Mesenchymal stem cell (in vitro differentiated cells and primary cell): ENCODE results near the gene FOXK2.

ENCODE experiments used
- DNase-seq: peaks from one replicate; pipeline ENCODE4 v3.0.0-alpha.2; 2013
- H2AFZ ChIP-seq: one replicate; pipeline ENCODE4 v1.6.1; 2013; ENCODE audit warnings: low read depth, mild to moderate bottlenecking, control low read depth, inconsistent platforms, low read length, moderate library complexity
- H2AK5ac ChIP-seq: 2 replicates; pipeline ENCODE4 v1.6.1; 2013; ENCODE audit warnings: low read length, moderate library complexity, mild to moderate bottlenecking, inconsistent platforms; ENCODE audit not compliant: severe bottlenecking
- H2BK120ac ChIP-seq: one replicate; pipeline ENCODE4 v1.6.1; 2013; ENCODE audit warnings: low read depth, mild to moderate bottlenecking, inconsistent platforms, low read length, moderate library complexity
- H2BK12ac ChIP-seq, 2 experiments: one replicate each; pipeline ENCODE4 v1.6.1; 2013; ENCODE audit warnings: inconsistent platforms in 2 of 2, low read length in 2 of 2, mild to moderate bottlenecking in 2 of 2, moderate library complexity in 2 of 2, control low read depth in 1 of 2
- H2BK15ac ChIP-seq: one replicate; pipeline ENCODE4 v1.6.1; 2013; ENCODE audit warnings: mild to moderate bottlenecking, low read depth, inconsistent platforms; ENCODE audit not compliant: poor library complexity, severe bottlenecking
- H2BK5ac ChIP-seq: 2 replicates; pipeline ENCODE4 v1.6.1; 2013; ENCODE audit warnings: low read depth, mild to moderate bottlenecking, low read length, control low read depth, inconsistent platforms; ENCODE audit not compliant: poor library complexity, severe bottlenecking
- H3K14ac ChIP-seq, 2 experiments: one replicate each; pipeline ENCODE4 v1.6.1; 2013; ENCODE audit warnings: inconsistent platforms in 2 of 2, low read length in 2 of 2, control low read depth in 1 of 2, mild to moderate bottlenecking in 1 of 2, moderate library complexity in 1 of 2
- H3K18ac ChIP-seq, 2 experiments: one replicate each; pipeline ENCODE4 v1.6.1; 2013; ENCODE audit warnings: inconsistent platforms in 2 of 2, low read length in 2 of 2, control low read depth in 1 of 2, low read depth in 1 of 2, mild to moderate bottlenecking in 1 of 2
- H3K23ac ChIP-seq, 2 experiments: one replicate each; pipeline ENCODE4 v1.6.1; 2013; ENCODE audit warnings: inconsistent platforms in 2 of 2, low read length in 2 of 2, mild to moderate bottlenecking in 2 of 2, moderate library complexity in 2 of 2, control low read depth in 1 of 2
- H3K27ac ChIP-seq: 2 replicates; pipeline ENCODE4 v1.5.1; 2013; ENCODE audit warnings: mild to moderate bottlenecking, moderate library complexity, low read length, control low read depth, inconsistent platforms; ENCODE audit not compliant: poor library complexity, severe bottlenecking
- H3K27me3 ChIP-seq, 2 experiments: 2 replicates each; pipeline versions ENCODE4 v1.6.1 to v1.7.0; 2013; ENCODE audit warnings: low read length in 2 of 2, mild to moderate bottlenecking in 2 of 2, moderate library complexity in 2 of 2, control low read depth in 1 of 2, inconsistent platforms in 1 of 2; ENCODE audit not compliant: control insufficient read depth in 1 of 2, insufficient read depth in 1 of 2
- H3K36me3 ChIP-seq, 2 experiments: 2 replicates each; pipeline versions ENCODE4 v1.6.1 to v1.7.0; 2013; ENCODE audit warnings: low read length in 2 of 2, control low read depth in 1 of 2, inconsistent platforms in 1 of 2, low read depth in 1 of 2, mild to moderate bottlenecking in 1 of 2; ENCODE audit not compliant: insufficient read depth in 2 of 2, control insufficient read depth in 1 of 2
- H3K4ac ChIP-seq, 2 experiments: one replicate each; pipeline ENCODE4 v1.6.1; 2013; ENCODE audit warnings: inconsistent platforms in 2 of 2, low read length in 2 of 2, mild to moderate bottlenecking in 2 of 2, moderate library complexity in 2 of 2, control low read depth in 1 of 2, low read depth in 1 of 2
- H3K4me1 ChIP-seq: 2 replicates; pipeline ENCODE4 v1.6.1; 2013; ENCODE audit warnings: low read depth, low read length, control low read depth; ENCODE audit not compliant: control insufficient read depth, insufficient read depth
- H3K4me2 ChIP-seq: 2 replicates; pipeline ENCODE4 v1.6.1; 2013; ENCODE audit warnings: low read length, mild to moderate bottlenecking, inconsistent platforms; ENCODE audit not compliant: poor library complexity, severe bottlenecking
- H3K4me3 ChIP-seq, 2 experiments: 2 replicates each; pipeline versions ENCODE4 v1.5.1 to v1.7.0; 2013; ENCODE audit warnings: low read length in 2 of 2, mild to moderate bottlenecking in 2 of 2, control low read depth in 1 of 2, low read depth in 1 of 2; ENCODE audit not compliant: insufficient read depth in 1 of 2
- H3K79me1 ChIP-seq: replicated peaks from 2 replicates; pipeline ENCODE4 v1.6.1; 2013; ENCODE audit warnings: mild to moderate bottlenecking, control low read depth, low read length, inconsistent platforms; ENCODE audit not compliant: poor library complexity, severe bottlenecking
- H3K9ac ChIP-seq: 2 replicates; pipeline ENCODE4 v1.7.0; 2013; ENCODE audit warnings: mild to moderate bottlenecking, low read length, moderate library complexity
- H3K9me3 ChIP-seq: 2 replicates; pipeline ENCODE4 v1.7.0; 2013; ENCODE audit warnings: mild to moderate bottlenecking, low read length; ENCODE audit not compliant: control insufficient read depth
- H4K8ac ChIP-seq: one replicate; pipeline ENCODE4 v1.6.1; 2013; ENCODE audit warnings: inconsistent platforms, mild to moderate bottlenecking, low read length, moderate library complexity
- H4K91ac ChIP-seq: one replicate; pipeline ENCODE4 v1.6.1; 2013; ENCODE audit warnings: mild to moderate bottlenecking, low read length, inconsistent platforms
- WGBS: methylation state at CpG from one replicate; pipeline ENCODE4 v1.1.7; 2013; ENCODE audit warnings: mixed read lengths; 5-methylcytosine and 5-hydroxymethylcytosine counted together

The FOXK2 gene

DNA sequence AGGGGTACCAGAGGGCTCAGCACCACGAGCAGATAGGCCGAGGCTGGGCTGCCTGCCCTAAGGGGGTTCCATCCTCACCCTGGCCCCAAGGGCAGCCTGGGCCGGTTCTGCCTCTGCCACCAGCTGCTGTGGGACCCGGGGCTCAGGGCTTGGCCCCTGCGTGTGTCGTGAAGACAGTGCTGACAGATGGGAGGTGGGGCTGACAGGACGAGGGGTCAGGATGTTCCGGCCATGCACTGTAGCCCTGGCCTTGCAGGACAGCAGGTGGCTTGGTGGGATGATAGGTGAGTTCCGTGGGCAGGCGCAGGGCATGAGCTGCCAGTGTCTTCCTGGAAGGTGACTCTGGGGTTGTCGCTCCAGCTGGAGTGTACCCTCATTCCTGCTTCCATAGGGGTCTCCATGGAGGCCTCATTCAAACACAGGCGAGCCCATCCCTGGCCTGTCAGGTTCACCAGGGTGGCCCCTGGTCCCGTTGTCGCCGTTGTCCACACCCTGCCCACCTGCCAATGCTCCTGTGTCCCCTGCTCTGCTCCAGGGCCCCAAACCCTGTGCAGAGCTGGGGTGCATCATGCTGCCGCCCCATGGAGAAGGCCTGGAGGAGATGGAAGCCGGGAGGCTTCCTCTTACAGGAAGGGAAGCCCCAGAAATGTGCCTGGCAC is 71.5 kb downstream of the FOXK2 start:
- H2BK12ac ChIP-seq = no peak overlapping the region
- peaks cover 36 to 57% of the 10 kb centered on the region in 2 experiments for H3K36me3 ChIP-seq
- H3K9ac ChIP-seq = no peak overlapping the region
- H3K14ac ChIP-seq = no peak overlapping the region
- H3K79me1 ChIP-seq = peaks cover 17% of the 10 kb centered on the region
- no peak overlapping the region for H3K18ac ChIP-seq
- H3K4me2 ChIP-seq = no peak overlapping the region
- H4K8ac ChIP-seq = no peak overlapping the region
- H2BK5ac ChIP-seq = no peak overlapping the region
- no peaks in the 10 kb centered on the region for H3K9me3 ChIP-seq
- no peak overlapping the region for H2AFZ ChIP-seq
- H3K23ac ChIP-seq = peak overlapping the region in 1 of 2 experiments; percentile 14
- no peak overlapping the region for H3K4me3 ChIP-seq
- H4K91ac ChIP-seq = no peak overlapping the region
- peaks cover 21% of the 10 kb centered on the region for H3K4me1 ChIP-seq
- H2BK15ac ChIP-seq = no peak overlapping the region
- H2AK5ac ChIP-seq = no peak overlapping the region
- no peaks in the 10 kb centered on the region for H3K27me3 ChIP-seq
- no peak for DNase-seq
- H3K27ac ChIP-seq = no peak overlapping the region
- no peak overlapping the region for H2BK120ac ChIP-seq
- 93% methylated on average over 17 of the region's 17 CpGs for WGBS
- no peak overlapping the region for H3K4ac ChIP-seq

DNA sequence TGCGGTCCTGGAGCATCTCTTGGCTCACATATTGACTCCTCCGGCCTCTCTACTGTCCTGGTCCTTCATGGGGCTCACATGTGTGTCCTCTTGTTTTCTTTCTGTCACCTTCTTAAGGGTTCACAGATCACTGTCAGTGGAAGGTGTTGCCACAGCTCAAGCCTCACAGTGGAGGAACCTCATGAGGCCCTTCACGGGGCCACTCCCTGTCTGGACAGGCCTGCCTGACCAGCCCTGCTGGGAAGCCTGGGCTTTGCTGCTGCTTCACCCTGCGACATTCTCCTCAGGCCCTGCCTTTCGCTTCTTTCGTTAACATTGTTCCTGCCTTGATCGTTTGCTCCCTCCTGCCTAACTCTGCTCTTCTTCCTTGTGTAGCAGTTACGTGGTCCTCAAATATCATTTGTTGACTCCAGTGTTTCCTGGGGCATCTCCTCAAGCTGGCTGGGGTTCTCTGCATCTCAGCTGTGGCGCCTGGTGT is 72.8 kb downstream of the FOXK2 start:
- Histone ChIP-seq H2BK120ac (peak overlapping the region; percentile 69), H4K91ac (no peak overlapping the region), H2BK5ac (no peak overlapping the region), H3K27me3 (no peaks in the 10 kb centered on the region), H3K9me3 (no peaks in the 10 kb centered on the region), H2AFZ (no peak overlapping the region), H4K8ac (peak overlapping the region; percentile 21), H3K4me1 (peaks cover 21% of the 10 kb centered on the region), H3K18ac (peak overlapping the region in 1 of 2 experiments; percentile 3), H3K4ac (peak overlapping the region in 1 of 2 experiments; percentile 37), H3K36me3 (peaks cover 40 to 59% of the 10 kb centered on the region in 2 experiments), H3K9ac (peak overlapping the region; percentile 91), H3K14ac (no peak overlapping the region), H3K23ac (no peak overlapping the region), H2AK5ac (peak overlapping the region; percentile 88), H3K79me1 (peaks cover 30% of the 10 kb centered on the region), H2BK15ac (no peak overlapping the region), H2BK12ac (peak overlapping the region in 1 of 2 experiments; percentile 0), H3K4me2 (no peak overlapping the region), H3K27ac (peak overlapping the region; percentile 53), H3K4me3 (peak overlapping the region in 1 of 2 experiments; percentile 41)
- DNase-seq = peak; percentile 33
- WGBS = 75% methylated on average over 9 of the region's 9 CpGs

DNA sequence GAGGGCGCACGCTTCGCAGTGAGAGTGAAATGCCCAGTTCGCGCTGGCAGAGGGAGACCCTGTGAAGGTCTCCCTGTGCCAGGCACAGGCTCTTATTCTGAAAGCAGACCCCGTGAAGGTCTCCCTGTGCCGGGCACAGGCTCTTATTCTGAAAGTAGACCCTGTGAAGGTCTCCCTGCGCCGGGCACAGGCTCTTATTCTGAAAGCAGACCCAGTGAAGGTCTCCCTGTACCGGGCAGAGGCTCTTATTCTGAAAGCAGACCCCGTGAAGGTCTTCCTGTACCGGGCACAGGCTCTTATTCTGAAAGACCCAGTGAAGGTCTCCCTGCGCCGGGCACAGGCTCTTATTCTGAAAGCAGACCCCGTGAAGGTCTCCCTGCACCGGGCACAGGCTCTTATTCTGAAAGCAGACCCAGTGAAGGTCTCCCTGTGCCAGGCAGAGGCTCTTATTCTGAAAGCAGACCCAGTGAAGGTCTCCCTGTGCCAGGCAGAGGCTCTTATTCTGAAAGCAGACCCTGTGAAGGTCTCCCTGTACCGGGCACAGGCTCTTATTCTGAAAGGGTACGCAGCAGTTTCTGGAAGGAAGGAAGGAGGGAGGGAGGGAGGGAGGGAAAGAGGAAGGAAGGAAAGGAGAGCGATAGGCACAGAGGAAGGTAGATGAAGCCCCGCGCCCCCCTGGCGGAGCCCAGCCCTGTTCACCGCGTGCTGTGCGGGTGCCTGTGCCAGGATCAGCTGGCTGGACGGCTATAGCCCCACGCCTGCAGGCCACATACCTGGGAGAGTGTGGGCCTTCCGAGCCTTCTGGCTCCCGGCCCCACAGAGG is 73.4 kb downstream of the FOXK2 start:
- H2BK15ac ChIP-seq = no peak overlapping the region
- no peak overlapping the region for H2BK5ac ChIP-seq
- peak overlapping the region; percentile 99 for H4K91ac ChIP-seq
- H2AK5ac ChIP-seq = peak overlapping the region; percentile 88
- H3K4me2 ChIP-seq = peak overlapping the region; percentile 68
- peak overlapping the region; percentile 93 for H4K8ac ChIP-seq
- H3K27ac ChIP-seq = peak overlapping the region; percentile 59
- peak overlapping the region; percentile 80 to 99 for H3K4ac ChIP-seq
- no peak overlapping the region for H2AFZ ChIP-seq
- peak; percentile 84 for DNase-seq
- no peaks in the 10 kb centered on the region for H3K27me3 ChIP-seq
- WGBS = 25% methylated on average over 29 of the region's 29 CpGs
- H3K14ac ChIP-seq = peak overlapping the region in 1 of 2 experiments; percentile 84
- peak overlapping the region; percentile 69 for H2BK120ac ChIP-seq
- H3K4me3 ChIP-seq = peak overlapping the region; percentile 55 to 88
- H3K23ac ChIP-seq = no peak overlapping the region
- H3K4me1 ChIP-seq = peaks cover 21% of the 10 kb centered on the region
- H3K79me1 ChIP-seq = peaks cover 30% of the 10 kb centered on the region
- H3K36me3 ChIP-seq = peaks cover 39 to 59% of the 10 kb centered on the region in 2 experiments
- H2BK12ac ChIP-seq = peak overlapping the region in 1 of 2 experiments; percentile 79
- peak overlapping the region; percentile 91 for H3K9ac ChIP-seq
- H3K18ac ChIP-seq = peak overlapping the region; percentile 74 to 95
- H3K9me3 ChIP-seq = no peaks in the 10 kb centered on the region
